DMS79 (cell line): ENCODE data around the gene USH2A.

ENCODE experiments used
- DNase-seq: peaks from one replicate; lab custom pipeline; 2025; lab: John Stamatoyannopoulos, UW

USH2A gene

GRCh38 chr1:216124192-216124781 lies 299.0 kb downstream of the USH2A start:
- DNase-seq: no peak

DNA sequence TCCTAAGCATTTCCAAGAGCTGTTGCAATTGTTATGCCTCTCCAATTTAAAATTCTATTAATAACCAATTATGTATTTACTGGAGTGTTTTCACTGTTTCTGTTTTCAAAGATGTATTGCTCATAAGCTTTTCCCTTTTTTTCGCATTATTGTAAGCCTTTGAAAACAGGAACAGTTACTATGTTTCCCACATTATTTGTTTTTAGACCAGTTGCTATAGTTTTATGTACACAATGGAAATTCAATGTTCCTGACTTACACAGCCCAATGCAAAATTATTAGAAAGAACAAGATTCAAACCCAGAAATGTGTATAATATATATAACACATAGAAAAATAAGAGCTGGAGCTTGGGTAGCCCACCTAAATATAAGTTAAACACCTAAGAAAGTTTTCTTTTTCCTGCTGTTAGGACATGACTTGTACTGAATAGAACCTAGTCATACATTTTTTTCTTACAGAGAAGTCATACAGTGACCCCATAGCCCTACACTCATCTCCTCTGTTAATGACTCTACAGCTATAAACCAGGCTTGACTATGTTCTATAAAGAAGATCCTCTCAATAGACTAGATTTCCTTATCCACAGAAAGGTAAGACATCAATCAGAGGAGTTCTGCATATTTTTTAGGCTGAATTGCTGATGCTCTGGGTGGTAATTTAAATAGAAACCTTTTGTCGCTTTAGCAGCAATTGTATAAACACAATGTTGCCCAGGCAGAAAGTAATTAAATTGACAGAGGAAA lies 299.6 kb downstream of the USH2A start:
- DNase-seq: no peak

- DNase-seq: no peak
These were observed 303.6 kb downstream of the USH2A start for GRCh38 chr1:216119600-216119999.

DNA sequence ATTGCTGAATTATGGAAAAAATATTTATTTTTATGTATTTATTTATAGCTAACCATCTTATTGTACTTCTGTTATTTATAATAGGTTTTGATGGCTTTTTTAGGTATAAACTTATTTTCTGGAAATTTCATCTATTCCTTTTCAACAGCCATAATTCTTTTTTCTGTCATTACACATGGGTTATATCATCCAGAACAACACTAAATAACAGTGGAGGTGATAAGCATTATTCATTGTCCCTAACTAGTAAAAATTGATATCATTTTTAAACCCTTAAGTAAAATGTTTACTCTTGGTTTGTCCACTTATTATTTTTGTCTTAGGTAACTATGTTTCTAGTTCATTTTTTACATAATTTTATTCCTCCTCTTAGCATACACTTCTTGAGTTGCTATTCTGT lies 309.1 kb downstream of the USH2A start:
- DNase-seq: no peak

DNA sequence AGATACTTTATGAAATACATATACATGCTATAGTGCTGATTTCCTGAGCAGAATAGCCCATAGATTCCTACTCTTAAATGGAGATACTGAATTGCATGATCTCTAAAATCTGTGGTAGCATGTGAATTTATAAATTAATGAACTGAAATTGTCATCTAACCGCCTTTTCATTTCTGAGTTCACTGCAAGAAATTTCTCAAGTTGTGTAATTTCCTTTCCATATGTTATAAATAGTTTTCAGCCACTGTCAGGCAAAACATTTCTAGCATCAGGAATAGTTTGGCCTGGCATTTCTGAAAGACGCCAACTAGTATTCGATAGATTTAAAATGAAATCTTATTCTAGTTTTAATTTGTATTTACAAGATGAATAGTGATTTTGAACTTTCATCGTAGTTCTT lies 310.1 kb downstream of the USH2A start:
- DNase-seq: no peak

DNA sequence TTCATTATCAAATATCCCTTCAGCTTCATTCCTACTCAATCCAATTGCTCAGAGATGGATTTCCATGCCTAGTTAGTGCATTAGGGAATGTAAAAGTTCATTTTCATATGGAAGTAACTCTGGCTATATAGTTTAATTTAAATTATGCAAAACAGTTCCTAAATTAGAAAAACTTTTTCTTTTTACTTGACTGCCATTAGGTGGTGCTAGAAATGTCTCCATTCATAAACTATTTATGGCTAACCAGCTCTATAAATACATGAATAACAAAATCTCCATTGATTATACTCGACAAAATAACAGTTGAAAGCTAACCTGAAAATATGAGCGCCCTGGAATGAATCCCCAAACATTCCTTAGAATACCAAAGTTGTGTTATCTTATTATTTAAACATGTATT lies 311.4 kb downstream of the USH2A start:
- no peak for DNase-seq

DNA sequence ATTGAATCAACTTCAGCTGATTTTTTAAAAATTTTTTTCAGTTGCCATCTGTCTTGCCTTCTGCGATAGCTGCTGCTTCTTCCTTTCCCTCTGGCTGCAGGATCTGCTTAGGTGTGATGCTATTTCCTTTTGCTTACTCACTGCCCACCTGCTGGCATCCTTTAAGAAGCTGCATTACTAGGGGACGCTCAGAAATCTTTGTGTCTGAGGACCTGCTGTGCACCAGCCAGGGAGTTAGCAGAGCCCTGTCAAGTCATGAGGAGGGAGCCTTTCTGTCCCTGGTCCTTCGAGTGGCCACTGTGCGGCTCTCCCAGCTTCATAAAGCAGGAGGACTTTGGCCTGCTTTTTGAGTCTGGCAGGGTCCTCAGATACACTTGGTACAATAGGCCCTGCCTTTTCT lies 327.8 kb downstream of the USH2A start:
- no peak for DNase-seq

GRCh38 chr1:216090556-216090955 lies 332.7 kb downstream of the USH2A start:
- no peak for DNase-seq

GRCh38 chr1:216086678-216087077 lies 336.6 kb downstream of the USH2A start:
- no peak for DNase-seq

DNA sequence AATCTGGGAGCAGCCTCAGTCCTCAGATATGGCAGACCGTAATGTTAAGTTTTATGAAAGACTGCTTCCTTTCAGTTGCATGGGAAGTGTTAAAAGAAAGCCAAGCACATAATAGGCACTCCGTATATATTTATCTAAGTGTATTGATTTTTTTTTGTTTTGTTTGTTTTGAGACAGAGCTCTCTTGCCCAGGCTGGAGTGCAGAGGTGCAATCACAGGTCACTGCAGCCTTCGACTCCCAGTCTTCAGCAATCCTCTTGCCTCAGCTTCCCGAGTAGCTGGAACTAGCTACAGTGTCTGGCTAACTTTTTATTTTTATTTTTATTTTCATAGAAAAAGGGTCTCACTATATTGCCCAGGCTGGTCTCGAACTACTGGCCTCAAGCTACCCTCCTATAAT lies 341.8 kb downstream of the USH2A start:
- DNase-seq: no peak

DNA sequence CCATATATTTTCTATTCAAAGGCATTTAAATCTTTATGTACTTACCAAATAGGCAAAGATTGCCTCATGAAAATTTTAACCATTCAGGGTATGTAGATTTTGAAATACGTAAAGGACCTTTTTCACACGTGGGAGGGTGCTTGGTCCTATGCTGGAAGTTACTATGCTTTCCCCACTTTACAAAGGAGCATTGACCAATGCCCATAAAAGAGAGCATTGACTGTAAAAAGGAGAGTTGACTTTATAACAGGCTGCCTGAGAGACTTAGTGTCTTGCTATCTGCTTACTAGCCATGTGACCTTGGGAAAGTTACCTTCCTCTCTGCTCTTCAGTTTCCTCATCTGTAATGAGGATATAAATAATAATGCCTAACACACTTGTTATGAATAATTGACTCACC lies 346.5 kb downstream of the USH2A start:
- DNase-seq: no peak

GRCh38 chr1:216075339-216075738 lies 347.9 kb downstream of the USH2A start:
- DNase-seq: no peak

GRCh38 chr1:216073793-216074595 lies 349.3 kb downstream of the USH2A start:
- DNase-seq: no peak

DNA sequence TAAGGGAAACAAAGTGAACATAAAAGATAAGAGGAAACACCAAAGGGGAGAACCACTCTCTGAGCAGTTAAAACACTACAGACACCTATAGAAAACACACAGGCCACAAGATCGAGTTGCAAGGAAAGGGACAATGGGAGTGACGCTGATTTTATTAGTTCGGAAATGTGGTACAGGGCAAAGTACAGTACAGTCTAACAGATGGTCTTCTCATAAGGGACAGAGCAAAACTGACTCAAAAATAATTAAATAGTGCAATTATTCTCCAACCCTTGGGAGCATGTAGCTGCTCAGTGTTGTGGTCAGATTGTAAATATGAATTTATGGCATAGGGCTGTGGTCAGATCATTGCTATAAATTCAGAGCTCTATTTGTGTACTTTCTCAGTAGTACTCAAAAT lies 352.0 kb downstream of the USH2A start:
- no peak for DNase-seq

GRCh38 chr1:216064643-216065042 lies 358.6 kb downstream of the USH2A start:
- DNase-seq: no peak

- no peak for DNase-seq
These were observed 365.3 kb downstream of the USH2A start for GRCh38 chr1:216057947-216058346.

DNA sequence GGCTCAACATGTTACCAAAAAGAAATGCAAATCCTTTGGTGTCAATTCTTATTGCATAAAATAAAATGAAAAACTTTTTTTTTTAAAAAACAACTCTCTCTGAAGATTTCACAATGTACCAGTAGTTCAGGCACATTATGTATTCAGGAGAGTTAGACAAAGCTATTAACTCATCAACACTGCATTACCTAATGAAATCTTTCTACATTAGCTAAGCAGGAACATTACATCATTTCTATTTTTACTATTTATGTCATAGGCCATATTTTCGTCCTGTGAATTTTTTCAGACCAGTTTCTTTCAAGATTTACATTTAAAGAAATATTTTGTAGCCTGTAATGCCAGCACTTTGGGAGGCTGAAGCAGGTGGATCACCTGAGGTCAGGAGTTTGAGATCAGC lies 366.2 kb downstream of the USH2A start:
- no peak for DNase-seq

GRCh38 chr1:216055004-216055403 lies 368.2 kb downstream of the USH2A start:
- DNase-seq: no peak

- no peak for DNase-seq
These were observed 368.6 kb downstream of the USH2A start for GRCh38 chr1:216054600-216054999.

- DNase-seq: no peak
These were observed 372.2 kb downstream of the USH2A start for GRCh38 chr1:216051071-216051470.

- DNase-seq: no peak
These were observed 373.4 kb downstream of the USH2A start for GRCh38 chr1:216049741-216050430.

GRCh38 chr1:216047811-216048572 lies 375.3 kb downstream of the USH2A start:
- DNase-seq: no peak
